GM21367 (cell line): ENCODE data around the gene C1orf122.

Source experiments
- ATAC-seq: cut with Tn5 transposase; IDR thresholded peaks from one replicate; pipeline ENCODE4 v1.9.1; 2021; ENCODE audit not compliant: unreplicated experiment

The C1orf122 gene

GRCh38 chr1:37797750-37798345 is 9.7 kb upstream of the C1orf122 start:
- no peak for ATAC-seq

- no peak for ATAC-seq
These were observed 5.2 kb upstream of the C1orf122 start for GRCh38 chr1:37802439-37802838.

GRCh38 chr1:37807220-37807554 is 403 bp upstream of the C1orf122 start:
- no peak for ATAC-seq

- ATAC-seq = peak; percentile 26
These were observed 1.1 kb downstream of the C1orf122 start for GRCh38 chr1:37808369-37809319.

- no peak for ATAC-seq
These were observed 2.4 kb downstream of the C1orf122 start for GRCh38 chr1:37809942-37810341.

GRCh38 chr1:37811027-37811655 is 3.6 kb downstream of the C1orf122 start:
- ATAC-seq = no peak

GRCh38 chr1:37813529-37814145 is 6.0 kb downstream of the C1orf122 start:
- ATAC-seq = no peak

- ATAC-seq = no peak
These were observed 6.7 kb downstream of the C1orf122 start for GRCh38 chr1:37814252-37814651.

GRCh38 chr1:37817481-37817880 is 9.9 kb downstream of the C1orf122 start:
- no peak for ATAC-seq

GRCh38 chr1:37821481-37821880 is 13.9 kb downstream of the C1orf122 start:
- no peak for ATAC-seq

GRCh38 chr1:37822906-37823815 is 15.6 kb downstream of the C1orf122 start:
- ATAC-seq = no peak

GRCh38 chr1:37824001-37824400 is 16.4 kb downstream of the C1orf122 start:
- ATAC-seq = no peak

- ATAC-seq = no peak
These were observed 17.9 kb downstream of the C1orf122 start for GRCh38 chr1:37825506-37825905.

- no peak for ATAC-seq
These were observed 21.0 kb downstream of the C1orf122 start for GRCh38 chr1:37828410-37829074.

- ATAC-seq = no peak
These were observed 23.5 kb downstream of the C1orf122 start for GRCh38 chr1:37831109-37831508.

- ATAC-seq = no peak
These were observed 24.2 kb downstream of the C1orf122 start for GRCh38 chr1:37831809-37832208.

GRCh38 chr1:37836788-37837187 is 29.2 kb downstream of the C1orf122 start:
- ATAC-seq = no peak

- no peak for ATAC-seq
These were observed 32.1 kb downstream of the C1orf122 start for GRCh38 chr1:37839676-37840075.

- no peak for ATAC-seq
These were observed 33.1 kb downstream of the C1orf122 start for GRCh38 chr1:37840711-37841110.

GRCh38 chr1:37841652-37842051 is 34.1 kb downstream of the C1orf122 start:
- ATAC-seq = no peak
